Ishikawa (cell line): Measurements from ENCODE around the gene HMX3.

ENCODE experiments used
- CEBPB ChIP-seq: IDR thresholded peaks from 2 replicates; pipeline ENCODE4 v1.6.1; 2012
- CREB1 ChIP-seq: IDR thresholded peaks from 2 replicates; pipeline ENCODE4 v1.6.1; 2012; ENCODE audit warnings: low read depth
- EGR1 ChIP-seq: IDR thresholded peaks from 2 replicates; pipeline ENCODE4 v1.6.1; 2012
- EP300 ChIP-seq: IDR thresholded peaks from 2 replicates; pipeline ENCODE4 v1.6.1; 2012; ENCODE audit warnings: borderline replicate concordance
- FOXM1 ChIP-seq: IDR thresholded peaks from 2 replicates; pipeline ENCODE4 v1.6.1; 2012; ENCODE audit warnings: low read depth, borderline replicate concordance
- NFIC ChIP-seq: IDR thresholded peaks from 2 replicates; pipeline ENCODE4 v1.6.1; 2012
- RAD21 ChIP-seq: IDR thresholded peaks from 2 replicates; pipeline ENCODE4 v1.6.1; 2012; ENCODE audit warnings: low read depth
- TAF1 ChIP-seq: IDR thresholded peaks from 2 replicates; pipeline ENCODE4 v1.6.1; 2012; ENCODE audit warnings: low read depth, mild to moderate bottlenecking
- TCF12 ChIP-seq: IDR thresholded peaks from 2 replicates; pipeline ENCODE4 v1.6.1; 2012; ENCODE audit warnings: low read depth
- TEAD4 ChIP-seq: IDR thresholded peaks from 2 replicates; pipeline ENCODE4 v1.6.1; 2012
- YY1 ChIP-seq: IDR thresholded peaks from 2 replicates; pipeline ENCODE4 v1.6.1; 2012; ENCODE audit warnings: low read depth
- ZBTB7A ChIP-seq: IDR thresholded peaks from 2 replicates; pipeline ENCODE4 v1.6.1; 2012; ENCODE audit warnings: low read depth
- TF ChIP-seq, protein P1 (sequence below): IDR thresholded peaks from 2 replicates; pipeline ENCODE4 v1.6.1; 2012; ENCODE audit warnings: low read depth, mild to moderate bottlenecking
- TF ChIP-seq, protein P2 (sequence below): IDR thresholded peaks from 2 replicates; pipeline ENCODE4 v1.6.1; 2012
- TF ChIP-seq, protein P3 (sequence below): IDR thresholded peaks from 2 replicates; pipeline ENCODE4 v1.6.1; 2012

The HMX3 gene

DNA sequence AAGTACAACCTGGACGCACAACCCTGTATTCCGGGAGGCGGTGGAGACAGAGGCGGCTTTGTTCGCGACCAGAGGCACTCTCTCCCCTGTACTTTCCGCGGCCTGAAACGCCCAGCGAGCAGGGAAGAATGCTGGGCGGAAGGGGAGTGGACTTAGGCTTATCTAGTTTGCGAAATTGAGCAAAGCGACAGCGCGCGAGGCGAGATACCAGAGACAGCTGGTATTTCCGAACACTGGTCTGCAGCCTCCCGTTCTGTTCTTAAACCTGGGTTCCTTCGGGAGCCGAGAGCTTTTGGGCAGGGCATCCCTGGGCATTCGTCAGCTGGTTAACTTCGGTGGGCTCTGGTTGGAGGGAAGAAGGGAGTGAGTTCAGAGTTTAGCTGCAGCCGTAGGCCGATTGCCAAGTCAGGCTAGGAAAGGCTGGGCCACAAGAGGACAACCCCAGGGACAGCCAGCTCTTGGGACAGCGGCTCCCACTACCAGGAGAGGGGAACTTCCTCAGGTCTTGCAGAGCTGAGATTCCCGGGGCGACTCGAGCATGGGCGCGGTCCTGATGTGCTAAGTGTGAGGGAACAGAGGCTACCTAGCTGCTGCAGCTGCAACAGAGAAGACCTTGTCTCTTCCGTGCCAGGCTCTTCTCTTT lies 3.9 kb downstream of the HMX3 start:
- no peak for TF ChIP-seq EGR1
- no peak for TF ChIP-seq EP300
- TF ChIP-seq CREB1 = no peak
- TF ChIP-seq CEBPB = no peak
- TF ChIP-seq, protein P1, sequence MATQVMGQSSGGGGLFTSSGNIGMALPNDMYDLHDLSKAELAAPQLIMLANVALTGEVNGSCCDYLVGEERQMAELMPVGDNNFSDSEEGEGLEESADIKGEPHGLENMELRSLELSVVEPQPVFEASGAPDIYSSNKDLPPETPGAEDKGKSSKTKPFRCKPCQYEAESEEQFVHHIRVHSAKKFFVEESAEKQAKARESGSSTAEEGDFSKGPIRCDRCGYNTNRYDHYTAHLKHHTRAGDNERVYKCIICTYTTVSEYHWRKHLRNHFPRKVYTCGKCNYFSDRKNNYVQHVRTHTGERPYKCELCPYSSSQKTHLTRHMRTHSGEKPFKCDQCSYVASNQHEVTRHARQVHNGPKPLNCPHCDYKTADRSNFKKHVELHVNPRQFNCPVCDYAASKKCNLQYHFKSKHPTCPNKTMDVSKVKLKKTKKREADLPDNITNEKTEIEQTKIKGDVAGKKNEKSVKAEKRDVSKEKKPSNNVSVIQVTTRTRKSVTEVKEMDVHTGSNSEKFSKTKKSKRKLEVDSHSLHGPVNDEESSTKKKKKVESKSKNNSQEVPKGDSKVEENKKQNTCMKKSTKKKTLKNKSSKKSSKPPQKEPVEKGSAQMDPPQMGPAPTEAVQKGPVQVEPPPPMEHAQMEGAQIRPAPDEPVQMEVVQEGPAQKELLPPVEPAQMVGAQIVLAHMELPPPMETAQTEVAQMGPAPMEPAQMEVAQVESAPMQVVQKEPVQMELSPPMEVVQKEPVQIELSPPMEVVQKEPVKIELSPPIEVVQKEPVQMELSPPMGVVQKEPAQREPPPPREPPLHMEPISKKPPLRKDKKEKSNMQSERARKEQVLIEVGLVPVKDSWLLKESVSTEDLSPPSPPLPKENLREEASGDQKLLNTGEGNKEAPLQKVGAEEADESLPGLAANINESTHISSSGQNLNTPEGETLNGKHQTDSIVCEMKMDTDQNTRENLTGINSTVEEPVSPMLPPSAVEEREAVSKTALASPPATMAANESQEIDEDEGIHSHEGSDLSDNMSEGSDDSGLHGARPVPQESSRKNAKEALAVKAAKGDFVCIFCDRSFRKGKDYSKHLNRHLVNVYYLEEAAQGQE = no peak
- no peak for TF ChIP-seq ZBTB7A
- TF ChIP-seq, protein P2, sequence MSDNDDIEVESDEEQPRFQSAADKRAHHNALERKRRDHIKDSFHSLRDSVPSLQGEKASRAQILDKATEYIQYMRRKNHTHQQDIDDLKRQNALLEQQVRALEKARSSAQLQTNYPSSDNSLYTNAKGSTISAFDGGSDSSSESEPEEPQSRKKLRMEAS = no peak
- TF ChIP-seq TCF12 = no peak
- no peak for TF ChIP-seq YY1
- TF ChIP-seq, protein P3, sequence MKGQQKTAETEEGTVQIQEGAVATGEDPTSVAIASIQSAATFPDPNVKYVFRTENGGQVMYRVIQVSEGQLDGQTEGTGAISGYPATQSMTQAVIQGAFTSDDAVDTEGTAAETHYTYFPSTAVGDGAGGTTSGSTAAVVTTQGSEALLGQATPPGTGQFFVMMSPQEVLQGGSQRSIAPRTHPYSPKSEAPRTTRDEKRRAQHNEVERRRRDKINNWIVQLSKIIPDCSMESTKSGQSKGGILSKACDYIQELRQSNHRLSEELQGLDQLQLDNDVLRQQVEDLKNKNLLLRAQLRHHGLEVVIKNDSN = no peak
- TF ChIP-seq TAF1 = no peak
- TF ChIP-seq RAD21 = no peak
- no peak for TF ChIP-seq FOXM1
- TF ChIP-seq NFIC = no peak
- no peak for TF ChIP-seq TEAD4

DNA sequence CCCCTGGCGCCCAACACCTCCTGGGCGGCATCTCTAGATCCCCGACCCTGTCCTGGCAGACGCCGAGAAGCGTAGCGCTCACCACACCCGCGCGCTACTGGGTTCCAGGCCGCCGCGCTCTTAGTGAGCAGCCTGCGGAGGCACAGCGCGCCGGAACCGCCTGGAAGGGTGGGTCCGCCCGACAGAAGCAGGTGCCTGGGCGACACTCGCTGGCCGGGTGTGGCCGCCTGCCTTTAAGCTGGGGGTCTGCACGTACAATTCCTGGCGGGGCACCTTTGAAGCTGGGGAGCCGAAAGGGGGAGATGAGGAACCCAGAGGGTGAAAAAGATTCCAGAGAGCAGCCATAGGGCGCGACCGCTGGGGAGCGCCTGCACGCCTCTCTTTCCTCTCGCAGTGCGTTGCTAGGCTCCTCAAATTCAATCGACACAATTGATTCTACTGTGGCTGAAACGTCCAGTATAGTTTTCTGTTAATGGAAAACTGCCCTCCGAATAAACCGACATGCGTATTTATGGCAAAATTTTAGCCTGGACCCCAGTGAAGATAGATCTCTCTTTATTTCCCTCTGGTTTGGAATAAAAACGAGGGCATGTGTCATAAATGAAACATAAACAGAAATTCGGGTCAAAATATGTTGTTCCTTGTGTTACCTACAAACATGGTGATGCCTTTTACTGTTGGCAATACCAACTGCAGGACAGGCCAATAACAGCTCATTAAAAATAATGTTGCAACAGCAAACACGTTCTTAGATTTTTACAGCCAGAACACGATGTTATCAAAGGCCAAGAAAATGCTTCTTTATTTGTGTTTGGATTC lies 4.6 kb downstream of the HMX3 start:
- no peak for TF ChIP-seq NFIC
- TF ChIP-seq TCF12 = no peak
- no peak for TF ChIP-seq YY1
- TF ChIP-seq, protein P3 = no peak
- no peak for TF ChIP-seq EP300
- TF ChIP-seq, protein P1 = no peak
- TF ChIP-seq TAF1 = no peak
- no peak for TF ChIP-seq RAD21
- no peak for TF ChIP-seq FOXM1
- no peak for TF ChIP-seq CEBPB

DNA sequence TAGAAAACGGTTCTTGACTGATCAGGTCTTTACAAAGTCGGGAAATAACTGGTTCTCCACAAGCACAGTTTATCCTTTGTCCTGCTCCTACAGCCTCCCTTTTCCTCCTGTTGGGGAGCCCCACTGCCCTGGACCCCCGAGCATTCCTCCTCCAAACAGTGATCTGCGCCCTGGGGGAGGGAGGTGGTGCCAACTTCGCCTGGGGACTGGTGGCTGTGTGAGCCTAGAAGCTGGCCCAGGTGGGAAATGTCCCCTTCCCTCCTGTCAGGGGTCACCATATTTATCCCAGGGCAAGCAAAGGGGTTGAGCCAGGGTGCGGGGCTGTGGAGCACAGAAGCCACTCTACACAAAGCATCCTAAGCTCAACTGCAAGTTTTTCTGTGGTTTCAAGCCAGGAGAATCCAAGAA lies 5.2 kb downstream of the HMX3 start:
- TF ChIP-seq RAD21 (no peak), EGR1 (no peak), NFIC (no peak), TEAD4 (no peak), ZBTB7A (no peak), CREB1 (no peak), FOXM1 (no peak), CEBPB (no peak), TAF1 (no peak), EP300 (no peak)
- TF ChIP-seq, protein P1 = no peak
- TF ChIP-seq, protein P2 = no peak
- TF ChIP-seq, protein P3 = no peak
